Measurements from ENCODE around the gene ACAD8. TPM values are rescaled to one million over a fixed set of nuclear protein-coding genes. Genes with fewer than 3 reads are reported as not detected.
A peak's percentile ranks its signal among the peaks of the same experiment; 100 is the strongest.
"Not testable (repeated sequence)": the region's sequence is repeated elsewhere in the genome, so short reads cannot be mapped to it uniquely, and the experiment has no call there.

The ACAD8 gene
- total RNA-seq, 4 donors from 2014 or later: 18.3 to 25.0 (median 21.1) TPM

DNA sequence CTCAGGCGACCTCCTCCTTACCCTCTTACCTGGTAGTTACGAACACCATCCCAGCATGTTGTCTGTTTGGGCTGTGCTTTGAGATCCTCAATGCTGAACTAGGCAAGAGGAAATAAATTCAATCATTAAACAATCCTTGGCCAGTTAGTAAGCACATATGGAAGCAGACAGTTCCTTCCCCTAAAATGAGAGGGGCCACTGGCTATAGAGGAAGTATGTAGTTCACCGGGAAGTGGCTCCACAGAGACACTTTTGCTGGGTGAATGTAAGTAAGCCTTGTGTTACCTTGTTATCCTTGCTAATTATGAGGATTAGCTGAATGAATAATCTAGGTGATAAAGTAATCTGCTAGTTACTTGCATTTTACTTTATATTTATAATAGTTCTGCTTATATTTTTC lies 3.1 kb upstream of the ACAD8 start:
- Histone ChIP-seq H3K4me1 (peaks cover 15 to 31% (median 29%) of the 10 kb centered on the region in 4 donors), H3K27ac (replicated peaks in 1 of 4) (no peak overlapping the region), H3K27me3 (no peaks in the 10 kb centered on the region), H3K9me3 (no peaks in the 10 kb centered on the region), H3K4me3 (no peak overlapping the region), H3K36me3 (peaks cover 31 to 63% (median 59%) of the 10 kb centered on the region in 4 donors)
- TF ChIP-seq EP300 (IDR thresholded peaks at IDR 0.05) (no peak), POLR2AphosphoS5 (IDR thresholded peaks at IDR 0.05) (no peak), POLR2A (IDR thresholded peaks at IDR 0.05; ENCODE audit: low read depth) (no peak)
- TF ChIP-seq, protein P1, sequence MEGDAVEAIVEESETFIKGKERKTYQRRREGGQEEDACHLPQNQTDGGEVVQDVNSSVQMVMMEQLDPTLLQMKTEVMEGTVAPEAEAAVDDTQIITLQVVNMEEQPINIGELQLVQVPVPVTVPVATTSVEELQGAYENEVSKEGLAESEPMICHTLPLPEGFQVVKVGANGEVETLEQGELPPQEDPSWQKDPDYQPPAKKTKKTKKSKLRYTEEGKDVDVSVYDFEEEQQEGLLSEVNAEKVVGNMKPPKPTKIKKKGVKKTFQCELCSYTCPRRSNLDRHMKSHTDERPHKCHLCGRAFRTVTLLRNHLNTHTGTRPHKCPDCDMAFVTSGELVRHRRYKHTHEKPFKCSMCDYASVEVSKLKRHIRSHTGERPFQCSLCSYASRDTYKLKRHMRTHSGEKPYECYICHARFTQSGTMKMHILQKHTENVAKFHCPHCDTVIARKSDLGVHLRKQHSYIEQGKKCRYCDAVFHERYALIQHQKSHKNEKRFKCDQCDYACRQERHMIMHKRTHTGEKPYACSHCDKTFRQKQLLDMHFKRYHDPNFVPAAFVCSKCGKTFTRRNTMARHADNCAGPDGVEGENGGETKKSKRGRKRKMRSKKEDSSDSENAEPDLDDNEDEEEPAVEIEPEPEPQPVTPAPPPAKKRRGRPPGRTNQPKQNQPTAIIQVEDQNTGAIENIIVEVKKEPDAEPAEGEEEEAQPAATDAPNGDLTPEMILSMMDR (IDR thresholded peaks at IDR 0.05): no peak
- intact Hi-C loops (cut with DNase I): loop anchor here (5.0 kb wide), 1 partner anchor 82 kb away; the partner anchor contains the start of gene GLB1L2
- DNase-seq (ENCODE audit: extremely low spot score): no peak
- WGBS: 84% methylated on average over 3 of the region's 3 CpGs

- no peaks in the 10 kb centered on the region for H3K27me3 ChIP-seq
- no peak for DNase-seq (ENCODE audit: extremely low spot score)
- WGBS: 88% methylated on average over 2 of the region's 2 CpGs
- H3K4me1 ChIP-seq: peaks cover 15 to 35% (median 31%) of the 10 kb centered on the region in 4 donors
- intact Hi-C loops (cut with DNase I): loop anchor here (5.0 kb wide), 1 partner anchor 82 kb away; the partner anchor contains the start of gene GLB1L2
- TF ChIP-seq, protein P1 (IDR thresholded peaks at IDR 0.05): no peak
- TF ChIP-seq EP300 (IDR thresholded peaks at IDR 0.05): no peak
- no peak for TF ChIP-seq POLR2A (IDR thresholded peaks at IDR 0.05; ENCODE audit: low read depth)
- no peak for TF ChIP-seq POLR2AphosphoS5 (IDR thresholded peaks at IDR 0.05)
- no peak overlapping the region for H3K4me3 ChIP-seq
- H3K9me3 ChIP-seq: no peaks in the 10 kb centered on the region
- peaks cover 31 to 58% (median 54%) of the 10 kb centered on the region in 4 donors for H3K36me3 ChIP-seq
- no peak overlapping the region for H3K27ac ChIP-seq (replicated peaks in 1 of 4)
Observed at GRCh38 chr11:134250675-134251074, 2.7 kb upstream of the ACAD8 start.

DNA sequence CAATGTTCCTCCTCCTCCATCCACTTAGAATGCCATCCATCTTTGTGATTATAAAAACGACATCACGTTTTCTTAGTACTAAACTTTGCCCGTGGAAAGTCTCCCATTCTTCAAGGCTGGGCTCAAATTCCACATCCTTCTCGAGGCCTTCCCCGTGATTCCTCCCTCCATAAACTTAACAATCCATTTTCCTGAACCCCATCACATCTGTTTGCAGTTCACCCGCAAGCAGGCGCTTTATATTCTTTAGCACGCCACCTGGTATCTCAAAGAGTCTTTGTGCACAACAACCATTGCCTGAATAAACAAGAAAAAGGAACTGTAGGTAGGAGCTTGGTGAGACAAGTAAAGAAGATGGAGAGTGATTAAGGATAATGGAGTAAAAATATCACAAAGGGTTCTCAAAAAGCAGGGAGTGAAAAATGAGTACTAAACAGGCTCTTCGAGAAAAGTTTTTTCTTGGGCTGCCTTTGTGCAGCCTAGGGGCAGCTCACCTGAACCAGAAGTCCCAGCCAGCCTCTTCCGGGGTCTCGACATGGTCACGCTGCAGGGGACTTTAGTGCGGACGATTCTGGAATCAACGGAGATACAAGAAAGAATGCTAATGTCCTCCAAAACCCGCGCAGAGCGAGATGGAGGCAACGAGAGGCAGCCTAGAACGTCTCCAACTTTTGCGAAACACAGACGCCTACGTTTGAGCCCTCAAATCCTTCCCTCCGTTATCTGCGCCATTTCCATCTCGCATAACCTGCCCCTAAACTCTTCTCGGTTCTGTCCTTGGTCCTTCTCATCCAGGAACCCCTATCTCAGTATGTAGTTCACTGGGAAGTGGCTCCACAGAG lies 801 bp upstream of the ACAD8 start:
- peaks cover 28 to 54% (median 45%) of the 10 kb centered on the region in 4 donors for H3K36me3 ChIP-seq
- TF ChIP-seq EP300 (IDR thresholded peaks at IDR 0.05): no peak
- TF ChIP-seq, protein P1 (IDR thresholded peaks at IDR 0.05): no peak
- TF ChIP-seq POLR2AphosphoS5 (IDR thresholded peaks at IDR 0.05): no peak
- no peak for TF ChIP-seq POLR2A (IDR thresholded peaks at IDR 0.05; ENCODE audit: low read depth)
- H3K4me3 ChIP-seq: peak overlapping the region; percentile 75 to 96 (median 78)
- intact Hi-C loops (cut with DNase I): loop anchor here (2.0 to 5.0 kb wide), 2 partner anchors 28 to 80 kb away; partner anchors contain the start of genes GLB1L2 and VPS26B
- peaks cover 15 to 42% (median 31%) of the 10 kb centered on the region in 4 donors for H3K4me1 ChIP-seq
- H3K9me3 ChIP-seq: no peaks in the 10 kb centered on the region
- H3K27me3 ChIP-seq: no peaks in the 10 kb centered on the region
- peak overlapping the region; percentile 76 to 81 (median 78) for H3K27ac ChIP-seq (replicated peaks in 1 of 4)
- 4% methylated on average over 27 of the region's 27 CpGs for WGBS
- no peak for DNase-seq (ENCODE audit: extremely low spot score)

- H3K36me3 ChIP-seq: peaks cover 16 to 54% (median 45%) of the 10 kb centered on the region in 4 donors
- no peaks in the 10 kb centered on the region for H3K27me3 ChIP-seq
Observed at GRCh38 chr11:134254433-134255183, 1.2 kb downstream of the ACAD8 start.

DNA sequence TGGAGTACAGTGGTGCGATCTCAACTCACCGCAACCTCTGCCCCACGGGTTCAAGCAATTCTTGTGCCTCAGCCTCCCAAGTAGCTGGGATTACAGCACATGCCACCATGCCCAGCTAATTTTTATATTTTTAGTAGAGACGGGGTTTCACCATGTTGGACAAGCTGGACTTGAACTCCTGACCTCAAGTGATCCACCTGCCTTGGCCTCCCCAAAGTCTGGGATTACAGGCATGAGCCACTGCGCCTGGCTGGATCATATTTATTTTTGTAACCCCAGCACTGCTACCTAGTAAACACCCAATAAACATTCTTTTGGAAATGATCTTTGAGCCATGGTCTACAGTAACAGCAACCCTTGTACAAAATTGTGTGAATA lies 1.8 kb downstream of the ACAD8 start:
- 89% methylated on average over 5 of the region's 5 CpGs for WGBS
- intact Hi-C loops (cut with DNase I); DNase-seq (ENCODE audit: extremely low spot score); H3K27me3 ChIP-seq; H3K27ac ChIP-seq (replicated peaks in 1 of 4); H3K4me3 ChIP-seq; H3K9me3 ChIP-seq: not testable (repeated sequence)
- H3K36me3 ChIP-seq: peaks cover 16 to 54% (median 45%) of the 10 kb centered on the region in 4 donors
- peaks cover 15 to 42% (median 31%) of the 10 kb centered on the region in 4 donors for H3K4me1 ChIP-seq

More at GRCh38 chr11:134254433-134255183, 1.2 kb downstream of the ACAD8 start:
- TF ChIP-seq POLR2A (IDR thresholded peaks at IDR 0.05; ENCODE audit: low read depth) (no peak), POLR2AphosphoS5 (IDR thresholded peaks at IDR 0.05) (no peak), EP300 (IDR thresholded peaks at IDR 0.05) (no peak)
- TF ChIP-seq, protein P1 (IDR thresholded peaks at IDR 0.05): no peak
- H3K4me3 ChIP-seq: peak overlapping the region; percentile 75 to 96 (median 78)
- no peak overlapping the region for H3K27ac ChIP-seq (replicated peaks in 1 of 4)
- H3K4me1 ChIP-seq: peaks cover 15 to 42% (median 31%) of the 10 kb centered on the region in 4 donors
- WGBS: 76% methylated on average over 3 of the region's 3 CpGs
- intact Hi-C loops (cut with DNase I): loop anchor here (5.0 kb wide), 1 partner anchor 78 kb away; the partner anchor contains the start of gene GLB1L2
- no peak for DNase-seq (ENCODE audit: extremely low spot score)
- H3K9me3 ChIP-seq: no peaks in the 10 kb centered on the region
